GM19351 (cell line): ENCODE data around the gene NPLOC4.

Source experiments
- ATAC-seq: cut with Tn5 transposase; IDR thresholded peaks from one replicate; pipeline ENCODE4 v1.9.1; 2021; ENCODE audit warnings: mild to moderate bottlenecking, moderate library complexity; ENCODE audit not compliant: unreplicated experiment

The NPLOC4 gene

DNA sequence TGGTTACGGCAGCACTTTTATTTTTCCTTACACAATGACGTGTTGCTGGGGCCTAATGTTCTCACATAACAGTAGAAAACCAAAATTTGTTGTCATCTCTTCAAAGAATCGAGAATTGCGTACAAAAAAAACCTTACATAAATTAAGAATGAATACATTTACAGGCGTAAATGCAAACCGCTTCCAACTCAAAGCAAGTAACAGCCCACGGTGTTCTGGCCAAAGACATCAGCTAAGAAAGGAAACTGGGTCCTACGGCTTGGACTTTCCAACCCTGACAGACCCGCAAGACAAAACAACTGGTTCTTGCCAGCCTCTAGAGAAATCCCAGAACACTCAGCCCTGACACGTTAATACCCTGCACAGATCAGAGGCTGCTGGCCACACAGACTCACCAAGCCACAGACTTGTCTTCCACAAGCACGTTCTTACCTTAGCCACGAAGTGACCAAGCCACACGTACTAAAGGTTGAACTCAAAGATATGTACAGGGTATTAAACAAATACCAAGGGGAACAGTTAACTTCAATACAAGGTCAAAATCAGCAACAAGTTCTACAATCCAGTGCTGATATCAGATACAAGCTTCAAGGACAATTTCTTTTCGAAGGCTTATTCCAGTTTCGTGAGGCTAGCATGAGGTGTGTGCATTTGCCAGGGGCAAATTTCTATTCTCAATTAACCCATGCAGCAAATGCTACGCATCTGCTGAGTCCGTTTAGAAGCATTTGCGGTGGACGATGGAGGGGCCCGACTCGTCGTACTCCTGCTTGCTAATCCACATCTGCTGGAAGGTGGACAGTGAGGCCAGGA is 126.7 kb downstream of the NPLOC4 start:
- ATAC-seq = no peak

- ATAC-seq = no peak
These were observed 127.5 kb downstream of the NPLOC4 start for GRCh38 chr17:81509207-81509971.

DNA sequence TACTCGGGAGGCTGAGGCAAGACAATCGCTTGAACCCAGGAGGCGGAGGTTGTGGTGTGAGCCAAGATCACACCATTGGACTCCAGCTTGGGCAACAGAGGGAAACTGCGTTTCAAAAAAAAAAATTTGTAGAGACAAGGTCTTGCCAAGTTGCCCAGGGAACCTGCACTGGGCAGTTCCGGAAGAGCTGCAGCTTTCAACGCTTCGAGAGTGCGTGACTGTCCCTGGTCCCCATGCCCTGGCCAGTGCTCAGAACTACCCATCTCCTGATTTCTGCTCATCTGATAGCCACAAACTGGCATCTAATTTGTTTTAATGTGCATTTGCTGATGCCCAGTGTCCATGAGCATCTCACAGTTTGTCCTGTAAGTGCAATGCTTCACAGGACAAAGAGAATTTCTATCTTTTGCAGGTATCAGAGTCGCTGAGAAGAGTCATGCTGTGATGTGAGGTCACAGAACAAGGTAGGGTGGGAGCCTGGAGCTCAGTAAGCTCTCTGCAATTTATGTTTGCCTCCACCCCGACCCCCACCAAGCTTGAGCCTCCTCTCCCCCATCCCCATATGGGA is 128.2 kb downstream of the NPLOC4 start:
- no peak for ATAC-seq
